ENCODE measurements around the gene ELOVL5. TPM values are rescaled to one million over a fixed set of nuclear protein-coding genes. Genes with fewer than 3 reads are reported as not detected.

Gene ELOVL5
- 10 to 100 TPM; 55.2 to 80.2 (median 64.8) TPM for total RNA-seq

GRCh38 chr6:53348371-53349208, at the start of gene ELOVL5:
ELOVL5 (minus strand) TSS chr6:53348950; CDS start chr6:53295699, 53,251 bp downstream.
- TF ChIP-seq EP300 (IDR thresholded peaks at IDR 0.05) (no peak), POLR2A (IDR thresholded peaks at IDR 0.05; ENCODE audit: low read depth) (peak; percentile 64), POLR2AphosphoS5 (IDR thresholded peaks at IDR 0.05) (peak; percentile 97 to 98)
- TF ChIP-seq, protein P1, sequence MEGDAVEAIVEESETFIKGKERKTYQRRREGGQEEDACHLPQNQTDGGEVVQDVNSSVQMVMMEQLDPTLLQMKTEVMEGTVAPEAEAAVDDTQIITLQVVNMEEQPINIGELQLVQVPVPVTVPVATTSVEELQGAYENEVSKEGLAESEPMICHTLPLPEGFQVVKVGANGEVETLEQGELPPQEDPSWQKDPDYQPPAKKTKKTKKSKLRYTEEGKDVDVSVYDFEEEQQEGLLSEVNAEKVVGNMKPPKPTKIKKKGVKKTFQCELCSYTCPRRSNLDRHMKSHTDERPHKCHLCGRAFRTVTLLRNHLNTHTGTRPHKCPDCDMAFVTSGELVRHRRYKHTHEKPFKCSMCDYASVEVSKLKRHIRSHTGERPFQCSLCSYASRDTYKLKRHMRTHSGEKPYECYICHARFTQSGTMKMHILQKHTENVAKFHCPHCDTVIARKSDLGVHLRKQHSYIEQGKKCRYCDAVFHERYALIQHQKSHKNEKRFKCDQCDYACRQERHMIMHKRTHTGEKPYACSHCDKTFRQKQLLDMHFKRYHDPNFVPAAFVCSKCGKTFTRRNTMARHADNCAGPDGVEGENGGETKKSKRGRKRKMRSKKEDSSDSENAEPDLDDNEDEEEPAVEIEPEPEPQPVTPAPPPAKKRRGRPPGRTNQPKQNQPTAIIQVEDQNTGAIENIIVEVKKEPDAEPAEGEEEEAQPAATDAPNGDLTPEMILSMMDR (IDR thresholded peaks at IDR 0.05): no peak
- intact Hi-C loops (cut with DNase I): loop anchor here (5.0 kb wide), 1 partner anchor 46 kb away; no protein-coding TSS in a partner anchor
- peak; percentile 100 for DNase-seq (ENCODE audit: extremely low spot score)
- Histone ChIP-seq H3K27me3 (no peaks in the 10 kb centered on the region), H3K4me3 (peak within 1 kb of the TSS; percentile 82 to 98 (median 91)), H3K36me3 (peaks cover 0 to 5% (median 0%) of the 10 kb centered on the region in 4 donors), H3K4me1 (peaks cover 7 to 44% (median 31%) of the 10 kb centered on the region in 4 donors), H3K9me3 (no peaks in the 10 kb centered on the region), H3K27ac (replicated peaks in 1 of 4) (peak within 1 kb of the TSS; percentile 97 to 100 (median 98))
- under 1% methylated on average over 36 of the region's 101 CpGs for WGBS

GRCh38 chr6:53397283-53397682, 48.5 kb upstream of the ELOVL5 start:
- TF ChIP-seq POLR2A (IDR thresholded peaks at IDR 0.05; ENCODE audit: low read depth) (no peak), POLR2AphosphoS5 (IDR thresholded peaks at IDR 0.05) (no peak), EP300 (IDR thresholded peaks at IDR 0.05) (no peak)
- TF ChIP-seq, protein P1 (IDR thresholded peaks at IDR 0.05): no peak
- no peaks in the 10 kb centered on the region for H3K9me3 ChIP-seq
- no peaks in the 10 kb centered on the region for H3K27me3 ChIP-seq
- 78% methylated on average over 3 of the region's 3 CpGs for WGBS
- H3K27ac ChIP-seq (replicated peaks in 1 of 4): no peak overlapping the region
- peaks cover 0 to 3% (median 0%) of the 10 kb centered on the region in 4 donors for H3K4me1 ChIP-seq
- intact Hi-C loops (cut with DNase I): no loop called here
- no peaks in the 10 kb centered on the region for H3K36me3 ChIP-seq
- DNase-seq (ENCODE audit: extremely low spot score): no peak
- no peak overlapping the region for H3K4me3 ChIP-seq

GRCh38 chr6:53395986-53396385, 47.2 kb upstream of the ELOVL5 start:
- H3K4me3 ChIP-seq: no peak overlapping the region
- H3K27ac ChIP-seq (replicated peaks in 1 of 4): no peak overlapping the region
- TF ChIP-seq POLR2A (IDR thresholded peaks at IDR 0.05; ENCODE audit: low read depth) (no peak), EP300 (IDR thresholded peaks at IDR 0.05) (no peak), POLR2AphosphoS5 (IDR thresholded peaks at IDR 0.05) (no peak)
- TF ChIP-seq, protein P1 (IDR thresholded peaks at IDR 0.05): no peak
- no peak for DNase-seq (ENCODE audit: extremely low spot score)
- peaks cover 0 to 3% (median 0%) of the 10 kb centered on the region in 4 donors for H3K4me1 ChIP-seq
- no peaks in the 10 kb centered on the region for H3K27me3 ChIP-seq
- H3K9me3 ChIP-seq: no peaks in the 10 kb centered on the region
- intact Hi-C loops (cut with DNase I): no loop called here
- H3K36me3 ChIP-seq: no peaks in the 10 kb centered on the region

DNA sequence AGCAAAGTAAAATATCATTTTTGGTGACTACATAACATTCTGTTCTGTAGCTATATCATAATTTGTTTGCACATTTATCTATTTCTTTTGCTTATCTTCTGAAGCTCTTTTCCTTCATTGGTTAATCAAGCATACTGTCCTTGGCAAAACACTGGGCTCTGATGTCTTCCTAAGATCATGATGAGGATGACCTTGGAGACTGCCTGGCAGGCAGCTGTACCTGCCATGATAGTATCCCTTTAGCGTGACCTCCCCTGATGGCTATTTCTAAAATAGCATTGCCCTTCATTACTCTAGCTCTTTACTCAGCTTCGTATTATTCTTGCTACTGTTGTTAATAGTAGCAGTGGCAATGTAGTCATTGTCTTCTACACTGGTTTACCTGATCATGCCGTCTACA, 46.0 kb upstream of the ELOVL5 start:
- Histone ChIP-seq H3K36me3 (no peaks in the 10 kb centered on the region), H3K9me3 (no peaks in the 10 kb centered on the region), H3K4me3 (no peak overlapping the region), H3K27ac (replicated peaks in 1 of 4) (no peak overlapping the region), H3K4me1 (peaks cover 0 to 3% (median 0%) of the 10 kb centered on the region in 4 donors), H3K27me3 (no peaks in the 10 kb centered on the region)
- WGBS: 97% methylated on average over 3 of the region's 3 CpGs
- intact Hi-C loops (cut with DNase I): no loop called here
- no peak for DNase-seq (ENCODE audit: extremely low spot score)
- TF ChIP-seq POLR2AphosphoS5 (IDR thresholded peaks at IDR 0.05) (no peak), POLR2A (IDR thresholded peaks at IDR 0.05; ENCODE audit: low read depth) (no peak), EP300 (IDR thresholded peaks at IDR 0.05) (no peak)
- TF ChIP-seq, protein P1 (IDR thresholded peaks at IDR 0.05): no peak

All from esophagus muscularis mucosa (tissue), 4 donors.